Astrocyte of the hippocampus (primary cell): ENCODE results near the gene PHF24.
"Not testable (repeated sequence)": the region's sequence is repeated elsewhere in the genome, so short reads cannot be mapped to it uniquely, and the experiment has no call there.

Source experiments
- DNase-seq: peaks from one replicate; pipeline ENCODE4 v3.0.0; 2011; ENCODE audit warnings: low read depth, low spot score

Gene PHF24

DNA sequence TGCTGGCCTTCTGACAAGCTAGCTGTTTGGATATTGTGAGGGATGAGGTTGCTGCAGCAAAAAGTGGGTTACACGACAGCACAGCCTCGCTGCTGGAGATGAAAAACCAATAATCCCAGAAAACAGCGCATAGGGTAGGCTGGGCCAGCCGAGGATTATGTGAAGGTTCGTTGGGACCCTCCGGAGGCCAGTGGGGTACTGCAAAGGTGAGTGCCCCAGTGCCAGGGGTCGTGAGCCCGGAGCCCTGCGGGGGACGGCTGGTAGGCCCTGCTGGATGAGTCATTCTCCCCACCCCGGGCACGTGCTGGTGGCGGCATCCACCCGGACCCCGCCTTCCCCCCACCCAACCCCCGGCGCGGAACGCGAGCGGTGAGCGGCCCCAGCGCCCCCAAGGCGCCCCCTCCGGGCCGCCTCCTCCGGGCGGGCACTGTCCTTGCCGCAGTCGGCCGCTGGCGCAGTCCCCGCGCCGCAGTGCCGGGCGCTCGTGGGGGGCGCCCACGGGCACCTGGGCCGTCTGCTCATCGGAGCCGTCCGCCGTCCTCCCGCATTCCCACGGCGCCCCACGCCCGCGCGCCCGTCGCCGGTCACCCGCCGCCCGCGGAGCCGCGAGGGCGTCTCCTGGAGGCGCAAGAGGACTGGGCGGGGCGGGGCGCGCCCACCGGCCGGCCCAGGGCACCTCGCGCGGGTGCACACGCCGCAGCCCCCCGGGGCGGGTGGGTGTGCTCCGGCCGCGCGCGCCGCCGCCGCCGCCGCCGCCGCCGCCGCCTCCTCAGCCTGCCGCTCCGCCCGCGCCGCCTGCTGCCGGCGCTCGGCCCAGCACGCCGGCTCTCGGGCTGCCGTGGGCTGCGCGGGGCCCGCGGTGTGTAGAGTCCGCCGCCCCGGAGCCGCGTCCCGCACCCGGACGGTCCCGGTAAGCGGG is at the start of gene PHF24:
TSS of gene PHF24 (plus strand) at position 794 of the 919 bp plus-strand sequence. CDS start 13,014 bp downstream, outside the sequence.
- DNase-seq = peak; percentile 52

DNA sequence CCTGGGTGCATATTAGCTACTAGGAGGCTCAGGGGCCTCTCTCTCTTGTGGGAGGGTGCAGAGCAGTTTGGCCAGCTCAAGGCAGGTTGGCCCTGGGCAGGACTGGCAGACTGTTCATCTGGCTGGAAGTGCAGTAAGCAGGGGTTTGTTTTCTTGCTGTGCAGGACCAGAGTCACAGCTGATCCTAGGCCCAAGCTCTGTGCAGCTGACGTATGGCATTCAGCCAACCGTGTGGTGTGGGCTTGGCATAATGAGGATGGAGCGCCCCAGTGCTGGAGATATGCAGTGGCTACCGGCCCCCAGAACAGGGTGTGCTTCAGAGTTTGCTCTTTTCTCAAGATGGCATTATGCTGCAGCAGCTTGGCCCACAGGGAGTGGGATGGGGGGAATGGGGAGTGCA is 31.0 kb upstream of the PHF24 start:
- peak; percentile 12 for DNase-seq

DNA sequence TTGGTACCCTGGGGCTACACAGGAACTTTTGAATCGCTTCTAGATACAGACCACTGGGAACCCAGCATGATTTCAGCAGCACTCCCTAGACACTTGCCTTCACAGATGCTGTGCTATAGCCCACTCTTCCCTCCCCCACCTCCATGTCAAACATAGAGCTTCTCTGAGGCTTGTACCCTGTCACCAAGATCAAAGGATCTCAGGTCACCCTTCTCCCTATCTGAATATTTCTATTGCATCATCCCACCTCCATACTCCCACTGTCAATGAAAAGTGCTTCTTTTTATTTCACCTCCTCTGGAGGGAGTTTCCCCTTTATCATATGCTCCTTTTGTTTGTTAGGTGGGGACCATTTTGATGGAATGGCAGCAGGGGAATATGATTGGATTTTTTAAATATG is 29.2 kb upstream of the PHF24 start:
- DNase-seq = no peak

DNA sequence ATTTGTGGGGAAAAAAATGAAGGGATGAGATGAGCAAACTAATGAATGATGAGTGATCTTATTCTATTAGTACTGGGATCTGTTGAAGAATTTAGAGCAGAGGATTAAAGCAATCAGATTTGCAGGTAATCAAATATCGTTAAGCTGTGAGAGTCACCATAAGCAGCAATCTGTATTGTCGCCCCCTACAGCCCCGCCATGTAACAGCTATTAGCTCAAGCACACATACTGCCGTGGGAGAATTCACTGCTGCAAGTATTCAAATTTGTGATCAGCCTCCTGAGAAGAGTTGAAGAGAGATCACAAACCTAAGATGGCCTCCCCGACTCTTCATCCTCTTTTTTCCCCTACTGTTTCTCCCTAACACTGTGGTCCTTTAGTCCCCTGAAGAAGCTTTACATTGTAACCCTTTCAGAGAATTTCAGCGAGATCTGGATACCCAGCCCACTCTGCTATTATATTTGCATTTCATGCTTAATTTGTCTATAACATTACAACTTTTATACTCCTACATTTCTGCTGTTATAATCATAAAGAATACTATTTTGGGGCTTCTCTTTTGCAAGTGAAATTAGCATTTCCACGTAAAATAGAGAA is 28.5 kb upstream of the PHF24 start:
- DNase-seq = peak; percentile 27

DNA sequence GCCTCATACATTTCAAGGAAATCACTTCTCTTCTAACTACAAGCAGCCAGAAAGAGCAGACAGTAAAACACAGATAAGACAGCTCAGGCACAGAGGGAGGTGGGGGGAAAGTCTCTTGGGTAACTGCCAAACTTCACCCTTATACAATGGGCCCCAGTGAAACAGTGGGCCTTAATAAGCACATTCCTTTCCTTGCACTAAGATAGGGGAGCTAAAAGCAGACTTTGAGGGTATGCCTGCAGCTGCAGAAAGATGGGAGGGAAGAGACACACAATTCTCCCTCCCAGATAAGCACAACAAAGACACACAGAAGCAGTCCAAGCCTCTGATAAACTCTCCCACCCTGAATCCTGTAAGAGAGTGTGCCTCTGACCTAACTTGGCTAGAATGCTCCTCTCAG is 18.1 kb upstream of the PHF24 start:
- not testable (repeated sequence) for DNase-seq

DNA sequence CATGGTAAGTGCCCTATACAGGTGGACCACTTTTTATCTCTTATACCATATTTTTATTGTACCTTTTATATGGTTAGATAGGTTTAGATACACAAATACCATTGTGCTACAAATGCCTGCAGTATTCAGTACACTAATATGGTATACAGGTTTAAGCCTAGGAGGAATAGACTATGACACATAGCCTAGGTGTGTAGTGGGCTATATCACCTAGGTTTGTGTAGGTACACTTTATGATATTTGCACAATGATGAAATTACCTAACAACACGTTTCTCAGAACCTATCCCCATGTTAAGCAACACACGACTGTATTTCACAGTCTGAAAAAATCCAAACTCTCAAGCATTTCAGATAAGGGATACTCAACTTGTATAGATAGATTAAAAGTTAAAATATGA is 9.6 kb upstream of the PHF24 start:
- no peak for DNase-seq

DNA sequence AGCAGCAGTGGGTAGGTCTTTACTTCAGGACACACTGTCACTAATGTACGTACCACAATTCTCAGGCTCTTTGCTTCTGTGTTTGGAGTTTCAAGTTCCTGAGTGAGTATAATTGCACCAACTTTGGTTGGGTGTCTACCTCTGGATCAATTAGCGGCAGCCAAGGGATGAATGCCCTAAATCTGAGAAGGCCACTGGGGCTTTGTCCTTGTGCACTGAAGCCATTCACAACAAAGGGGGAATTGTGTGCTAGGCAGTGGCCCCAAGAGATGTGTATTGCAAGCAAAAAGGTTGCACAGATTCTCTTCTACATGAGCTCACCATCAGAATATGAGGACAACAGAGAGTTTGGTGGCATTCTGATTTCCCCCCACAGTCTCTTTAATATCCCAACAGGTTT is 3.9 kb upstream of the PHF24 start:
- no peak for DNase-seq

DNA sequence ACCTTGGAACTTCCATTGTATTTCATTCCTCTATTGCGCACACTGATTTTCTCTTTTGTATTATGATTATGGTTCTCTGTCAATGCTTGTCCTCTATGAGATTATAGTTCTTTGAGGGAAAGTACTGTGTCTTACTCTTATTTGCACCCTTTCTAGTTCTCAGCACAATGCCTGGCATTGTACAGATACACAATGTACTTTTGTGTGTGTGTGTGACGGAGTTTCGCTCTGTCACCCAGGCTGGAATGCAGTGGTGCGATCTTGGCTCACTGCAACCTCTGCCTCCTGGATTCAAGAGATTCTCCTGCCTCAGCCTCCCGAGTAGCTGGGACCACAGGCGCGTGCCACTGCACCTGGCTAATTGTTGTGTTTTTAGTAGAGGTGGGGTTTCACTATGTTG is 2.0 kb upstream of the PHF24 start:
- not testable (repeated sequence) for DNase-seq

DNA sequence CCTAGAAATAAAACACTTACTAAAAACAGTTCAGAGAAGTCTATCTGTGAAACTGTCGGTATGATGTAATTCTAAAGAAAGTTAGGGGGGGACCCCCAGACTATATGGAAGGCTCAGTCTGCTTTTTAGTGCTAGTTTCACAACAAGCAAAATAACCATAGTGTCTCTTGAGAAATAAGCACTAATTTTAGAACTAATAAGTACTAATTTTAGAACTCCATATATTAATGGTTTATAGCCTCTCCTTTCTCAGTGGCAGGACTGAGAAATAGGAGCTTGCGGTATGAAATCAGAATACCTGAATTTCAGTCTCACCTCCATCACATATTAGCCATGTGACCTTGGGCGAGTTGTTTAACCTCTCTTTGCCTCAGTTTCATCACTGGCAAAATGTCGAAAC is 1.4 kb upstream of the PHF24 start:
- no peak for DNase-seq

DNA sequence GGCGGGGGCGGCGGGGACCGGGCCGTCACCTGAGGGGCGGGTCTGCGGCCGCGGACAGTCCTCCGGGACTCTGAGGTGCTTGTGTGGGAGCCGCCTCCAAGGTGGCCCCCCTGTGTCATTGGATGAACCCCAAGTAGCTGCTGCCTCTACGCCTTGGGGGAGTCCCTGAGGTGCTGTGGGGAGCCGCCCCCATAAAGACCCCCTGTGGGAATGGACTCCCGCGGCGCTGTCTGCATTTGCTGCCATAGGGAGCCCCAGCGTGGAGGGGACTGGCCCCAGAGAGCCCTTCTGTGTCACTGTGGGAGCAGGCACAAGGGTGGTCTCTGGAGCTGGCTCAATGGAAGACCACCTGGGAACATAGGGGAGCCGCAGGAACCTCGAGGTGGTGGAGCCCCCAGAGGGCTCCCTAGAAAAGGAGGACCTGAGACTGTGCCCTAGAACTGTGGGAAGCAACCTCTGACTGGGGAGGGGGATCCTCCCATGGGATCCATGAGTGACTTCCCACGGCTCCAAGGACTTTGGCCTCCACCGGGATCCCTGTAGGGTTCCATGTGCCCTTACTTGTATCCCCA is 412 bp downstream of the PHF24 start:
- no peak for DNase-seq

DNA sequence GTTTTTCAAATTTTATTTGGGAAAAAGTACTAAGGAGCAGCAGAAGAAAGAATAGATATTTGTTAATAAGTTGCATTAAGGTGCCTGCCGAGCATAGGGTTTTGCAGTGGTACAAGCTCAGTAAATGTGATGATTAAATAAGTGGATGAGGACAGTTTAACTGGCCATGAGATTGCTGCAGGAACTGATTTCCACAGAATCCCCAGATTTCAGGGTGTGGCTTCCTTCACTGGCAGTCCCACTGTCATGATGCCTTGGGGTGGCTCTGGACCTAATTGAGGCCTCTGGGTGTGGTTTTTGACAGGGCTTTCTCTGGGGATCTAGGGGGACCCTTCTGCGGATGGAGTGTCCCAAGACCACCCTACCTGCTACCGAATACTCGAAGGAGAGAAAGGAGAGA is 1.4 kb downstream of the PHF24 start:
- DNase-seq = no peak

DNA sequence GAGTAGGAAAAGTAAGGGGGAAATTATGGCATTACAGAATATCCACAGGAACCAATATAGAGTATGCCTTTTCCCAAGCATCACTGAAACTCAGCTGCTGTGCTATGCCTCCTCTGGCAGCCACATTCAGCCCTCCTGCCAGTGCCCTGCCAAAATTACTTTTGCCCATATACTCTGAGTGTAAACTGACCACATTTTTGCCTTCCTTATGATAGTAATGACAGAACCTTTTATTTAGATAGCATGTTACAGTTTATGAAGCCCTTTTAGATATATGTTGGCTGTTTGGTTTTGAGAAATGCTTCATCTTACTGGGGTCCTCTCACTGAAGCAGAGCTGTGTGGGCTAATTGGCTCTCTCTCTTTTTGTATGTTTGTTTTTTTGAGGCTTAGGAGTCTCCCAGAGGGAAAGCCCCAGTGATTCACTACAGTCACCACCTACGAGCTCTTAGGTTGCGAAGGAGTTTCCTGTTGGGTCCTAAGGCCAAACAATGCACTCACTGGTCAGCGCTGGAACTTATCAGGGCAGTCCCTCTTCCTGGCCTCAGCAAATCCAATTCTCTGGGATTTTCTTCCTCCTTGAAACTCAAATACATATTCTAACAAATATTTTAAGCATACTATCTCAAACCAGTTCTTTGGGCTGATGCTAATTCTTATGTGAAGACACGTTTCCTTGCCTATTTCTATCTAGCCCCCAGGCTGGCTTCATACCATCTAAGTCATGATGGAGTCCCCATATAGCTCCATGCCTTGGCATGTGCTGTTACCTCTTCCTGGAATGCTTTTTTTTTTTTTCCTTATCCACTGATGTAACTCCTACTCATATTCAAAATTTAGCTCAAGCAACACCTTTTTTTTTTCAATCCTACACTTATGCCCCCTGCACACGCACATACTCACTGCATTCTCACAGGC is 3.7 kb downstream of the PHF24 start:
- peak; percentile 48 for DNase-seq

DNA sequence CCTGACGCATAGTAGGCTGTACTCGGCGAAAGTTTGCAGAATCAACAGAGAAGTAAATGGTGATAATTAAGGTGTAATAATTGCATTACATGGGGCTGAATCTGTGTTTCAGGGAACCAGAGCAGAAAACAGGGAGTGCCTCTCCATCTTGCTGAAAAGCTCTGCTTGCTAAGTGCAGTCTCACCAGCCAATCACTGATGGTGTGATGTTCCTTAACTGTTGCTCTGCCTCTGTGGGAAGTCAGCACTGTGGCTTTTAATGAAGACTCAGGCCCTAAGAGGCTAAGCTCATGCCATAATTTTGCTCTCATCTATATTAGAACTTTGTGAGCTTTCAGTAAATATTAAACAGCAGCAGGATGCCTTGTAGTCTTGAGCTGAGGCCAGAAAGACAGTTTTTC is 4.5 kb downstream of the PHF24 start:
- DNase-seq = no peak

DNA sequence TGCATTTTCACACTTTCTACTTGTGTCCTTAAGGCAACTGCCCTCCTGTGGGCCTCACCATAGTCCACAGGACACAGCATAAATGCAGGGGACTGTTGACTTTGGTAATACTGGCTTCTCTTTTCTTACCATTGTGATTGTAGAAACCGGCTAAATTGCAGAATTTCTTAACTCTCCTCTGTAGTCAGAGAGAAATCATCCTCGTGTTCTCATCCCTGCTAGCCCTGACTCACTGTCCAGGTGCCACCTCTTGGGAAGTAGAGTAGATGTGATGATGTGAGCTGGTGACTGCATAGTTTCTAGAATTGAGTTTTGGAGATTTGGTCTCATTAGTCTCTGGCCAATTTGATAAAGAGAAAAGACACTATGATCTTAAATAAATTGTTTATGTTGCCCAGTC is 5.5 kb downstream of the PHF24 start:
- no peak for DNase-seq

DNA sequence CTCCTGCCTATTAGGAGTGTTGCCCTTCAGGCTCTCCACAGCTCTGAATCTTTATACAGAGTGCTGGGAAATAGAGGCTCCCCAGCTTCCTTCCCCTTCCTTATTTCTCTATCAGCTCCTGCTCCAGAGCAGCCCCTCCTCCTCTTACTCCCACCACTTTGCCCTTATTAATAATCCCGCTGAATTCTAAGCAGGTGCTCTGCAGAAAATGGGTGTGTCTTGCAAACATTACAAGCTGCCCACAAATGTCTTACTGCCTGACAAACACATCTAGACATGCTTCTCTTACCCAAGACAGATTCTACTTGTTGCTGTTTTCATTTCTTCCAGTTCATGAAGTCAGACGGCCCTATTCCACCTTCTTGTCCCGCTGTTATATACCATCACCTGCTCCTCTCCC is 6.4 kb downstream of the PHF24 start:
- DNase-seq = no peak

DNA sequence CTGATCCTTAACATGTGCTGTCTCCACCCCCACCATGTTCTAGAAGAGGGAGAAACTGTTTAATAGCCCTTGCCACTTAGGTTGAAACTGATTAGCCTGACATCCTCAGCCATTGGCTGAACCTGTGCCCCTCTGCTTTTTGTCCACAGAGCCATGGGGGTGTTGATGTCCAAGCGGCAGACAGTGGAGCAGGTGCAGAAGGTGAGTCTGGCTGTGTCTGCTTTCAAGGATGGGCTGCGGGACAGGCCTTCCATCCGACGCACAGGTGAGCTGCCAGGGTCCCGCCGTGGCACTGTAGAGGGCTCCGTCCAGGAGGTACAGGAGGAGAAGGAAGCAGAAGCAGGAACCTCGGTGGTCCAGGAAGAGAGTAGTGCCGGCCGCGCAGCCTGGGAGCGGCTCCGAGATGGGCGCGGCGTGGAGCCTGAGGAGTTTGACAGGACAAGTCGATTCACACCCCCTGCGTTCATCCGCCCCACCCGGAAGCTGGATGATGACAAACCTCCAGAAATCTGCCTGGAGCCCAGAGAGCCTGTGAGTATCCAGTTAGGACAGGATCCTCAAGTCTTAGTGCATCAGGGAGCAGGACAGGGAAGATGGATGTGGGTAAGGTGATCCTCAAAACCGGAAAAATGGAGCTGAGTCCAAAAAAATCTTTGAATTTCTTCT is 13.2 kb downstream of the PHF24 start:
- no peak for DNase-seq

DNA sequence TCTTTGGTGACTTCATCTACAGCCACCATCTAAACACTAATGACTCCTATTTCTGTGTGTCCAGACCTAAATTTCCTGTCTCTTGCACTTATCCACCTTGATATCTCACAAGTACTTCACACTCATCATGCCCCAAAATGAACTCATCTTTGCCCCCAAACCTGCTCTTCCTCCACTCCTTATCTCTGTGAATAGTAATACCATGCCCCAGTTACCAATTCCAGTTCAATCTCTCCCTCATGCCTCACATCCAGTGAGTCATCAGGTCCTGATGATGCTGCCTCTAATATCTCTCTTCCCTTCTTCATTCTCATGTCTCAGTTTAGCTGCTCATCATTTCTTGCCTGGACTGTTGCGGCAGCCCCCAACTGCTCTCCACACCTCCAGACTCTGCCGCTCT is 16.6 kb downstream of the PHF24 start:
- DNase-seq = no peak

DNA sequence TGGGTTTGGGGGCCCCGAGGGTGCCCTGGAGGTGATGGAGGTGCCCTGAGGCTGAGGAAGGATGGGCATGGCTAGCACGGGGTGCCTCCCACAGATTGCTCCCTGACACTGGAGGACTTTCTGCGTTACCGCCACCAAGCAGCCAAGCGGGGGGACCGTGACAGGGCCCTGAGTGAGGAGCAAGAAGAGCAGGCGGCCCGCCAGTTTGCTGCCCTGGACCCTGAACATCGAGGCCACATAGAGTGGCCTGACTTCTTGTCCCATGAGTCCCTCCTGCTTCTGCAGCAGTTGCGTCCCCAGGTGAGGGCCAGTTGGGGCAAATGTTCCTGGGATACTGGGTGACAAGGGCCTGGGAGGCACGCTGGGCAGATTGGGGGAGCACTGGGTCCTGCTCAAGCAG is 18.4 kb downstream of the PHF24 start:
- DNase-seq = no peak

DNA sequence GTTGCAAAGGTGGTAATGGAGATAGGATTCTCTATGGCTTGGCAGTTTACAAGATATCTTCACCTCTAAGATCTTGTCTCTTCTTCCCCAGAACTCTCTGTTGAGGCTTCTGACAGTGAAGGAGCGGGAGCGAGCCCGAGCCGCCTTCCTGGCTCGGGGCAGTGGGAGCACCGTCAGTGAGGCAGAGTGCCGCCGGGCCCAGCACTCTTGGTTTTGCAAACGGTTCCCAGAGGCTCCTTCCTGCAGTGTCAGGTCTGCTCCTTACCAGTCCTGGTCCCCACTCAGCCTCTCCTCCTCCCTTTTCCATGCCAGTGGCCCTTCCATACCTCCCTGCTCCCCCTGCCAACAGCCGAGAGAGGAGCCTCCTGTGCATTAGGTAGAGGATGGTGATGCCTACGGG is 18.9 kb downstream of the PHF24 start:
- DNase-seq = no peak

DNA sequence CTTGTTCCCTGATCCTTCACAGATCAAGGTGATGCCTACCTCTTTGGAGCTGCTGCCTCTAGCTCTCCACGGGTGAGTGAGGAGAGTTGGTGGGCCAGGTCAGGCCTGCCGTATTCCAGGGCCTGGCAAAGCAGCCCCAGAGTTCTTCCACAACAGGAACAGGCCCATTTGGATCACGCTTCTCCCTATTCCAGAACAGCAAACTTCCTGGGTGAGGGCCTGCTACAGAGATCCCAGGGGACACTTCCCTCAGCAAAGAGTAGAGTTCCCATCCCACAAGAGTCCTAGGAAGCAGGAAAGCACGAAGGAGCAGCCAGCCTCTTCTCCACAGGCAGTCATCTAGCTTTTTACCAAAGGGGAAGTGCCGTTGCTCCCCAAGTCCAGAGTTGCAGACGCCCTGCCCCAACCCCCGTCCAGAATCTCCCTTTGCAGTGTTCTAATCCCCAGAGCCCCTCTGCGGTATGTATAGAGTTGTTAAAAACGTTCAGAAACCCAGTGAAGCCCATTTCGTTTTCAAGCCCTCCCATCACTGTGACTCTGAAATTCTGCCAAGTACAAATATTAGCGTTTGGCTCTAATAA is 22.2 kb downstream of the PHF24 start:
- DNase-seq = no peak

DNA sequence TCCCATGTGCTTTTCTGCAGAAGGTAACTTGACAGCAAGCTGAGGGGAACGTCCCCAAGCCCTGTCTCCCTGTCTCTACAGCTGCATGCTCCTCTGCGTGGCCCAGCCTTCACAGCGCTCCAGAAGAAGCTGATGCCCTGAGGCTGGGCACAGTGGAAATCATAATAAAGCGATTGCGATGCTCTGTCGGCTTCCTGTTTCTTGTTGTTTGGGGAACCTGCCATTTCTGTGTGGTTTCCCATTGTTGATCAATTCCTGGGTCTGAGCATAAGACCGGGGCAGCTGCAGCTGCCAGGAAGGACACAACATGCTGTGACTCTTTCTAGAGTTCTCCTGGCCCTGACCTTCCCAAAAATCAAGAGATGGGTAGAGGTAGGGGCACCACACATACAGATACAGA is 24.3 kb downstream of the PHF24 start:
- DNase-seq = no peak
